Endometrial microvascular endothelial cells (primary cell): ENCODE measurements around the gene FMO5. TPM values are rescaled to one million over a fixed set of nuclear protein-coding genes. Genes with fewer than 3 reads are reported as not detected.
"Not testable (repeated sequence)": the region's sequence is repeated elsewhere in the genome, so short reads cannot be mapped to it uniquely, and the experiment has no call there.

Experiments
- in situ Hi-C: cut with HindIII; loops from 2 replicates; pipeline ENCODE4 v1.10.0; 2017; ENCODE audit warnings: low sequenced_read_pairs, low pct_unique_long_range_greater_than_20kb; ENCODE audit errors: inconsistent ontology term
- total RNA-seq: library from RNA; depleted of rRNA; stranded (reverse); fragments of >200 nt; gene quantifications from one replicate; pipeline ENCODE4 v1.2.3, GENCODE V29; 2015; ENCODE audit errors: inconsistent ontology term

Gene FMO5
- total RNA-seq, 1 donor from 2014 or later: 0.74 TPM

- in situ Hi-C loops: no loop called here
Observed at GRCh38 chr1:147241934-147242448, 16.9 kb upstream of the FMO5 start.

- in situ Hi-C loops: not testable (repeated sequence)
Observed at GRCh38 chr1:147240131-147240721, 15.1 kb upstream of the FMO5 start.

DNA sequence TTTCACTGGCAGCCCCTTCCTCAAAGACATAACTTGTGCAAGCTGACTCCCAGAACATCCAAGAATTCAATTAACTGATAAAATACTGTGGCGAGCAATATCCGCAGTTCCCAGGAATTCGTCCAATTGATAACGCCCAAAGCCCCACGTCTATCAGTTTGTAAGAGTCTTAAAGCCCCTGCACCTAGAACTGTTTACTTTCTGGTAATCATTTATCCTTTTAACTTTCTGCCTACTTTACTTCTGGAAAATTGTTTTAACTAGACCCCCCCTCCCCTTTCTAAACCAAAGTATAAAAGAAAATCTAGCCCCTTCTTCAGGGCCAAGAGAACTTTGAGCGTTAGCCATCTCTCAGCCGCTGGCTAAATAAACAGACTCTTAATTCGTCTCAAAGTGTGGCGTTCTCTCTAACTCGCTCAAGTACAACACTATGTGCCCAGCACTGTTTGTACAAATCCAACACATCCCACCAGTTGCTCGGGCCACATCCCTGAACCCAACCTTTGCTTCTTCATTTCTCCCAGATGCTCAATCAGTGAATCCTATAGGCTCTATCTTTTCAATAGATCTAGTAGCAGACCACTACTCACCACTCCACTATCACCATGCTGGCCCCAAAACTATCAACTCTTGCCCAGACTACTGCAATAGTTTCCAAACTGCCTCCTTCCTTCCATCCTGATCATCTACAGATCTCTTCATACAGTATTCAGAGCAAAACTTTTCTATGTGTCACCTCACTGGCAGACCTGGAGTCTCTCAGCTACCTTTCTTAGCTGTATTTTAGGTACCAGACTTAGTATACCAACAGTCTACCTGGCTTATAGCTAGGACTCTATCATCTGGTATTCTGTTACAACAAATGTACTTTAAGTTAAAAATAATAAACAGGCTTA is 14.0 kb upstream of the FMO5 start:
- in situ Hi-C loops: no loop called here

DNA sequence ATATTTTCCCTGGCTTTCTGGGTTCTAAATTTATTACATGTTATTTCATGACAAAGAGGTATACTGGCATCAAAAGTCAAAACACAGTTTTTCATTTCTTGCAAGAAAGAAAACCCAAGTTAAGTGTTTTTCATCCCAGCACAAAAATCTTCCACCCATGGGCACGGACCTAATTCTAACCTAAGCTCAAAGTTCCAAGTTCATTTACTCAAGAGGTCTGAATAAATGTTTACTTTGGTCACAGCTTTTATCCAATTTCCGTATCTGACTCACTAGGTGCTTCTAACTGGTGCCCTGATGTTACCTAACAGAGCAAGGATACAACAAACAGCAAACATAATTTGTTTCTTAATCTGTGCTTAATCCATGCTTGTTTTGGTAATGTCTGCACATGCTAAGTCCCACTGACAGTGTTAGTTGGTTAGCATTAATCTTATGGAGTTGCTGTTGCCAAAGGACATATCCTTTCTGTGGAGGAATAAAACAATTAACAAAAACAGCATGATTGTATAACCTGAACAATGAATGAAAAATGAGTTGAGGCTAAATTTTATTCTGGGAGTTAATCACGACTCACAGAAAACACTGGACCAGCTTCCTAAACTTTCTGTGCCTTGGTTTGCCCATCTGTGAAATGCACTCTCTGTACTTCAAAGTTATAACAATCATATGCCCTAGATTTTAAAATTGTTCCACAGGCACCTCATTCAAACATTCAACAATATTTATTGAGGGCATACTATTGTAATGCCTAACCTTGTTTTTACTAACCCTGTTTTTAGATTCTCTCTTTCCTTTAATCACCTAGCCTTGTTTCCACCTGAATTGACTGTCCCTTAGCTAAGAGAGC is 13.1 kb upstream of the FMO5 start:
- in situ Hi-C loops: no loop called here

DNA sequence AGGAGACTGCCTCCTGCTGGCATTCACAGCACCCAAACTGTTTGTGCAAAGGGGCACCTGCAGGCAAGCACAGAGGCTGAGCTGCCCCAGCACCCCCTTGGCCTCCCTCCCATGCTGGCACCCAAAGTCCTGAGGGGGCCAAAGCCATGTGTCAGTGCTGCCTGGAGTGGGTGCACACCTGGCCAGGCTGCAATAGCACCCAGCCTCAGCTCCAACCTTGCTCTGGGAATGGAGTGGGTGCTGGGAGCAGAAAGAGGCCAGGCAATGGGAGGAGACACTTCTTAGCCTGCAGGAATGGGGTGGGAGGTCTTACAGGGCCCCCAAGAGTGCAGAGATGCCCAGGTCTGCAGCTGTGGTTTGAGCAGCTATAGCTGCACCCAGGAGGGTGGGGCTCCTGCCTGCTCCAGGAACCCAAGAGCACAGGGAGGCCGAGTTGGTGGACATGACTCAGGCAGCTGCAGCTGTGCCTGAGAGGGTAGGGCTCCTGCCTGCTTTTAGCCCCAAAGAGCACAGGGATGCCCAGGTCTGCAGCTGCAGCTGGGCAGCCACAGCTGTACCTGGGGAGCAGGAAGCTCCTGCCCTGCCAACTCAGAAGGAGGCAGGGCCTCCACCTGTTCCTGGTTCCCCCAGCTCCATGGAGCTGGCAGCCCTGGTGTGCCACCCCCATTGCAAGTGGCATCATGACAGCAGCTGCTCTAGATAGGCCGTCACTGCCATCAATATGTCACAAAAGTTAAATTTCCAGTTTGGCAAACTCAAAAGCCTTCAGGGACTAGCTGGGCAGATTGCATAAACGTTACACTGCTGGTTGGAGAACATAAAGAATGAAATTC is 12.0 kb upstream of the FMO5 start:
- in situ Hi-C loops: no loop called here

DNA sequence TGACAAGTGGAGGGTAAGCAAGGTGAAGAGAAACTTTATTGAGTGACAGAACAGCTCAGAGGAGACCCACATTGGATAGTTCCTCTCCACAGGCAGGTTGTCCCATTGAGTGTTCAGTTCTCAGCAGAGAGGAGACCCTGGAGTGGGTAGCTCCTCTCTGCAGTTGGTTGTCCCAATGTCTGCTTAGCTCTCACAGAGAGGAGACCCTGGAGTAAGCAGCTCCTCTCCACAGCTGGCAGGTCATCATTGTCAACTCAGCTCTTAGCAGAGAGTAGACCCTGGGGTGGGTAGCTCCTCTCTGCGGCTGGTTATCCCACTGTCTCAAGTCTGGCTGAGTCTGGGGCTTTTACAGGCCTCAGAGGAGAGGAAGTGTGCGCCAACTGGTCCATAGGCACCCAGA is 11.3 kb upstream of the FMO5 start:
- in situ Hi-C loops: no loop called here

DNA sequence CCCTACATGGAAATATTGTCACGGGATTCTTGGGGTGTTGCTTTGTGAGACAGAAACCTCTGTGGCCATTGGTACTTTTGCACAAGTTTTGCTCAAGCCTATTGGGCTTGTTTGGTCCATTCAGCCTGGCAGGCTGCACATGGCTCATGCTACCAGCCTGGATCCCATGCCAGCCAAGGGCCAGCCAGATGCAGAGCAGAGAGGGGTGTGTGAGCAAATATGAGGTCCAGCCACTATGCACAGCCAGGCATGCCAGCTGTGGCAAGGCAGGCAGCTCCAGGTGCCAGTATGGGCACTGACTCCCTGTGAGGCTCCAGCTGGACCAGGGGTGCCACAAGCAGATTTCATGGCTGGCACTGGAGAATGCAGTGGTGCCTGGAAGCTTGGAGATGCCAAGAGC is 10.7 kb upstream of the FMO5 start:
- in situ Hi-C loops: no loop called here

DNA sequence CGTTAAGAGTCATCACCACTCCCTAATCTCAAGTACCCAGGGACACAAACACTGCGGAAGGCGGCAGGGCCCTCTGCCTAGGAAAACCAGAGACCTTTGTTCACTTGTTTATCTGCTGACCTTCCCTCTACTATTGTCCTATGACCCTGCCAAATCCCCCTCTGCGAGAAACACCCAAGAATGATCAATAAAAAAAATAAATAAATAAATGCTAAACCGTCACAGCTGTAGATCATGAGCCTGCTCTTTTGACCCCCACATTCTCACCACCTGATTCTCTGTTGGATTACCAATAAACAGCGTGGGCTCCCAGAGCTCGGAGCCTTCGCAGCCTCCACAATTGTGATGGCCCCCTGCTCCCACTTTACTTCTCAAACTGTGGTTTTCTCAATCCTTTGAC is 8.8 kb upstream of the FMO5 start:
- in situ Hi-C loops: not testable (repeated sequence)

DNA sequence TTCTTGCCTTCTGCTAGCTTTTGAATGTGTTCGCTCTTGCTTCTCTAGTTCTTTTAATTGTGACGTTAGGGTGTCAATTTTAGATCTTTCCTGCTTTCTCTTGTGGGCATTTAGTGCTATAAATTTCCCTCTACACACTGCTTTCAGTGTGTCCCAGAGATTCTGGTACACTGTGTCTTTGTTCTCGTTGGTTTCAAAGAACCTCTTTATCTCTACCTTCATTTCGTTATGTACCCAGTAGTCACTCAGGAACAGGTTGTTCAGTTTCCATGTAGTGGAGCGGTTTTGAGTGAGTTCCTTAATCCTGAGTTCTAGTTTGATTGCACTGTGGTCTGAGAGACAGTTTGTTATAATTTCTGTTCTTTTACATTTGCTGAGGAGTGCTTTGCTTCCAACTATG is 5.9 kb upstream of the FMO5 start:
- in situ Hi-C loops: not testable (repeated sequence)

- in situ Hi-C loops: no loop called here
Observed at GRCh38 chr1:147223740-147224615, 1.2 kb downstream of the FMO5 start.

GRCh38 chr1:147218606-147219005 is 6.5 kb downstream of the FMO5 start:
- in situ Hi-C loops: no loop called here

DNA sequence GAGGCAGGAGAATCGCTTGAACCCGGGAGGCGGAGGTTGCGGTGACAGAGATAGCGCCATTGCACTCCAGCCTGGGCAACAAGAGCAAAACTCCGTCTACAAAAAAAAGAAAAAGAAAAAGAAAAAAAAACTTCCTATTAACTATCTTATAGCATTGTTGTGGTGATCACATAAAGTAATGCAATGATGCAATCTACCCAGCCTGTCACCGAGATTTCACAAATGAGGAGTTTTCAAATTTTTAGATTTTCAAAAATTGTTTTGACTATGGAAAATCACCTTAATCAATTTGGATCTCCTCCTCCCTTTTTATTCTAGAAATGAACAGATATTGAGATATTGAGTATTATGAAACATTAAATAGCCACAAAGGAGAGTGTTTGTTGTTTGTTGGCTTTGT is 8.0 kb downstream of the FMO5 start:
- in situ Hi-C loops: no loop called here

DNA sequence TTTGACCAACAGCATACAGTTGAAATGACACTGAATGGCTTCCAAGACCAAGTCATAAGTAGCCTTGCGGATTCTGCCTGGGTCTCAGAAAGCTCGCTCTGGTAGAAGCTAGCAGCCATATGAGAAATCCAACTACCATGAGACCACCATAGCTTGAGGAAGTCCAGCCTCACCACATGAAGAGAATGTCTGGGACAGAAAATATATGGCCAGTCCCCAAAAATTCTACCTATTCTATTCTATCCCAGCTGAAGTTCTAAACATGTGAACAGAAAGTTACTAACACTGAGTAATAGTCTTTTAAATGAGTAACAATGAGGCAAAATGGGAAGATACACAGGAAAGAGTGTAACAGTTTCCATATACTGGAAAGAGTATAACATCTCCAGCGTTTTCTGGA is 9.0 kb downstream of the FMO5 start:
- in situ Hi-C loops: no loop called here

DNA sequence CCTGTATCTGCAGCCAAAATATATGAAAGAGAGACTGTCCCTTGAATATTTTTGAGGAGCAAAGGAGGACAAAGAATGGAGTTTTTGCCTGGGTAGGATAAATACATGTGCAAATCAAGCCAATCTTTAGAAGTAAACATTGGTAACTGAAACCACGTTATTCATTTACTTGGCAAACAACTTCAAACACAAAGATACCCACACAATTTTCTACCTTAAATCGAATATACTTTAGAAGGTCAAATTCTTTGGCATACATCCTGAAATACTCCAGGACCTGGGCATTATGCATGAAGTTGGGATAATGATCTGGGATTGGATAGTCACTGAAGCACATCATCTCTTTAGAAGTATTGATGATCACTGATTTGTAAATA is 9.6 kb downstream of the FMO5 start:
- in situ Hi-C loops: no loop called here

DNA sequence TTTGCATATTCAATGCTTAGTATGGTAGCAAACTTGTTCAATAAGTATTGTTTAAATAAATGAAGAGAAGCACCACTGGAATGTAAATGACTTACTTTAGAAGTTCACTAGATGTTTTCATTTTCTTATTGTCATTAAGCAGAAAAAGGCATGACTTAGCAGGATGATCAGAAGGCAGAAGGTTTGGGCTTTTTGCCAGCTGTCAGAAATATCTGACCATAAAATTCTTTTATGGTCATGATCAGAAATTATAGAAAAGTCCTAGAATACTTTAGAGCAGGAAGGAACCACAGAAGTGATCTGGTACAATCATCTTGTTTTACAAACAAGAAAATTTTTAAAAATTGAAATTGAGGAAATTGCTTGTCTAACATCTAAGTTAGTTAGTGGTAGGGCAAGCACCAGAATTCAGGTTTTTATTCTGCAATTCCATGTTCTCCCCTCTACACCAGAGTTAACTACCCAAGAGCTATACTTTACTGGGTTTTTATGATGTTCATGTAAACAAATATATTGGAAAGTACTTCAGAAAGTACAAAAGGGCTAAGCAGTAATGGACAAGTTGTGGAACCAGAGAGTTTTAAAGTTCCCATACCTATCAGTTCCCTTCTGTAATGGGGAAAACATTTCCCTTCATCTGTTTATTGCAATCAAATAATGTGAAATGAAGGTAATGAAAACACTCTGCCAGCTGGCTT is 10.1 kb downstream of the FMO5 start:
- in situ Hi-C loops: no loop called here

GRCh38 chr1:147214325-147214724 is 10.8 kb downstream of the FMO5 start:
- in situ Hi-C loops: no loop called here

DNA sequence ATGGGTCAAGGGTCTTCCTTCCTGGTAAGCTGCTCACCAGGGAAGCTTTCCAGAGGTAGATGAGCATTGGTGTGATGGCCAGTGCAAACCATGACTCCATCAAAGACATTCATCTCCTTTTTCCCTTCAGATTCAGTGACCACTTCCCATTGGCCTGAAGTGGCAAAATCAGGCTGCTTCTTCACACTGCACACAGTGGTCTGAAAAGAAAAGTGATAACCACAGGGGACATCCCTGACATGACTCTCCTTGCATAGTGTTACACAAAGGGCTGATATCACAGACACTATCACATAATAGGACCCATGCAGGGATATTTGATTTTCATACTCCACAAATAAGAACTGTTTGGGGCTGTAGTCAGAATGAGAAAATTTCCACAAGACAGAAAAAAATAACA is 11.9 kb downstream of the FMO5 start:
- in situ Hi-C loops: no loop called here
